Prostate gland (tissue), 1 donor: ENCODE data around the gene PAMR1.

ENCODE experiments used
- POLR2A ChIP-seq: fragments of 450-650 bp; IDR thresholded peaks from one replicate; pipeline ENCODE4 v1.6.1; 2016; ENCODE audit warnings: antibody characterized with exemption, mild to moderate bottlenecking
- POLR2AphosphoS5 ChIP-seq: sonication (generic); formaldehyde crosslinking; IDR thresholded peaks from one replicate; pipeline ENCODE4 v1.6.1; 2017; ENCODE audit warnings: antibody characterized with exemption

GRCh38 chr11:35558513-35558912, 33.1 kb upstream of the PAMR1 start:
- TF ChIP-seq POLR2A (no peak), POLR2AphosphoS5 (no peak)
